SK-N-SH treated with all-trans-retinoic acid at 6 μM for 48 hours (cell line): ENCODE measurements around the gene OSBPL7.

Experiments
- ATAC-seq: fragments of 200-7000 bp; cut with Tn5 transposase; 3 replicates; pipeline ENCODE4 v1.9.1; 2020; ENCODE audit warnings: mild to moderate bottlenecking, moderate library complexity
- ARNTL ChIP-seq: fragments of 450-650 bp; formaldehyde crosslinking; IDR thresholded peaks from 2 replicates; pipeline ENCODE4 v1.5.0; 2020; ENCODE audit warnings: low read depth, mild to moderate bottlenecking, moderate library complexity, borderline replicate concordance
- BACH2 ChIP-seq: fragments of 250-450 bp; sonication (Bioruptor Pico); IDR thresholded peaks from 2 replicates; pipeline ENCODE4 v1.9.0; 2021; ENCODE audit warnings: mild to moderate bottlenecking, borderline replicate concordance
- CSDC2 ChIP-seq: fragments of 250-450 bp; sonication (Bioruptor Pico); IDR thresholded peaks from 2 replicates; pipeline ENCODE4 v1.5.0; 2020; ENCODE audit warnings: mild to moderate bottlenecking, moderate library complexity
- ESRRG ChIP-seq: fragments of 250-450 bp; sonication (Bioruptor Pico); IDR thresholded peaks from 2 replicates; pipeline ENCODE4 v1.6.1; 2021; ENCODE audit warnings: mild to moderate bottlenecking
- GLIS3 ChIP-seq: fragments of 250-450 bp; sonication (Bioruptor Pico); IDR thresholded peaks from 2 replicates; pipeline ENCODE4 v1.5.0; 2020; ENCODE audit warnings: mild to moderate bottlenecking, moderate library complexity
- ISL1 ChIP-seq: fragments of 250-450 bp; sonication (Bioruptor Pico); IDR thresholded peaks from 2 replicates; pipeline ENCODE4 v2.1.2; 2022; ENCODE audit warnings: mild to moderate bottlenecking, moderate library complexity
- OSR1 ChIP-seq: fragments of 250-450 bp; sonication (Bioruptor Pico); IDR thresholded peaks from 2 replicates; pipeline ENCODE4 v1.8.0; 2022; ENCODE audit warnings: moderate library complexity, mild to moderate bottlenecking, inconsistent platforms
- PPARA ChIP-seq: fragments of 250-450 bp; sonication (Bioruptor Pico); IDR thresholded peaks from 2 replicates; pipeline ENCODE4 v1.5.0; 2020; ENCODE audit warnings: mild to moderate bottlenecking, borderline replicate concordance
- RARB ChIP-seq: fragments of 250-450 bp; sonication (Bioruptor Pico); IDR thresholded peaks from 2 replicates; pipeline ENCODE4 v1.8.0; 2021; ENCODE audit warnings: mild to moderate bottlenecking, moderate library complexity
- SNAI2 ChIP-seq: fragments of 250-450 bp; sonication (Bioruptor Pico); IDR thresholded peaks from 2 replicates; pipeline ENCODE4 v1.5.0; 2020; ENCODE audit warnings: mild to moderate bottlenecking, moderate library complexity
- TCF4 ChIP-seq: fragments of 250-450 bp; sonication (Bioruptor Pico); IDR thresholded peaks from 2 replicates; pipeline ENCODE4 v1.8.0; 2021; ENCODE audit warnings: mild to moderate bottlenecking, moderate library complexity, borderline replicate concordance
- TOX ChIP-seq: fragments of 250-450 bp; sonication (Bioruptor Pico); IDR thresholded peaks from 2 replicates; pipeline ENCODE4 v1.8.0; 2021; ENCODE audit warnings: mild to moderate bottlenecking, moderate library complexity, borderline replicate concordance
- ZC3H10 ChIP-seq: fragments of 250-450 bp; sonication (Bioruptor Pico); IDR thresholded peaks from 2 replicates; pipeline ENCODE4 v1.5.1; 2021; ENCODE audit warnings: mild to moderate bottlenecking, moderate library complexity
- ZFP3 ChIP-seq: fragments of 250-450 bp; sonication (Bioruptor Pico); IDR thresholded peaks from 2 replicates; pipeline ENCODE4 v1.5.0; 2020; ENCODE audit warnings: mild to moderate bottlenecking, moderate library complexity
- ZFP30 ChIP-seq: fragments of 450-650 bp; formaldehyde crosslinking; IDR thresholded peaks from 2 replicates; pipeline ENCODE4 v1.5.0; 2022; ENCODE audit warnings: mild to moderate bottlenecking, moderate library complexity
- ZNF565 ChIP-seq: fragments of 450-650 bp; formaldehyde crosslinking; conservative IDR thresholded peaks from 2 replicates; pipeline ENCODE4 v1.5.0; 2020; ENCODE audit warnings: low read depth, mild to moderate bottlenecking, moderate library complexity
- ZNF70 ChIP-seq: fragments of 450-650 bp; formaldehyde crosslinking; IDR thresholded peaks from 2 replicates; pipeline ENCODE4 v1.5.0; 2020; ENCODE audit warnings: mild to moderate bottlenecking, moderate library complexity
- ZNF8 ChIP-seq: fragments of 450-650 bp; formaldehyde crosslinking; IDR thresholded peaks from 2 replicates; pipeline ENCODE4 v1.5.0; 2020; ENCODE audit warnings: mild to moderate bottlenecking, moderate library complexity
- TF ChIP-seq, protein P1 (sequence below): fragments of 250-450 bp; sonication (Bioruptor Pico); IDR thresholded peaks from 2 replicates; pipeline ENCODE4 v1.5.0; 2020; ENCODE audit warnings: mild to moderate bottlenecking, moderate library complexity
- TF ChIP-seq, protein P2 (sequence below): fragments of 250-450 bp; sonication (Bioruptor Pico); IDR thresholded peaks from 2 replicates; pipeline ENCODE4 v1.8.0; 2021; ENCODE audit warnings: low read depth, mild to moderate bottlenecking, moderate library complexity, borderline replicate concordance
- TF ChIP-seq, protein P3 (sequence below): fragments of 250-450 bp; sonication (Bioruptor Pico); IDR thresholded peaks from 2 replicates; pipeline ENCODE4 v1.5.1; 2021; ENCODE audit warnings: mild to moderate bottlenecking, moderate library complexity
- TF ChIP-seq, protein P4 (sequence below): fragments of 250-450 bp; sonication (Bioruptor Pico); IDR thresholded peaks from 2 replicates; pipeline ENCODE4 v1.8.0; 2020; ENCODE audit warnings: mild to moderate bottlenecking, moderate library complexity, borderline replicate concordance

Gene OSBPL7

DNA sequence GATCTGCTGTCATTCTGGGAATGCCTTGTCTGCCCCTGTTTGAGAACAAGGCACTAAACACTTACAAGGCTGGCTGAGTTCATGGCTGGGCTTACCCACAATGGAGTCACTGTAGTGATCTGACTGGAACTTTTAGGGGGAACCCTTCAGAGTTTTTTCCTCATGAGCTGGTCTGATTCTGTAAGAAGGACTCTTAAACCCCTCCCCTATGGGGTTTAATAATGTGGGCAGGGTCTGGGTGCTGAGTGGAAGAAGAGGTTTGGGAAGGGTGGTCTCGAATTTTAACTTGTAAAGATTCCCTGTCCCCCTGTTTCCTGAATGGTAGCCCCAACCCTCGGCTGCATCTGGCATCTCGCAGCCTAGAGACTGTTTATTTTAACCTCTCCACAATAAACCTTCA is 30.6 kb downstream of the OSBPL7 start (continued):
- TF ChIP-seq ZNF8, result no peak
- no peak for TF ChIP-seq SNAI2 (CRISPR knock-in tag)
- no peak for TF ChIP-seq RARB (CRISPR knock-in tag)

DNA sequence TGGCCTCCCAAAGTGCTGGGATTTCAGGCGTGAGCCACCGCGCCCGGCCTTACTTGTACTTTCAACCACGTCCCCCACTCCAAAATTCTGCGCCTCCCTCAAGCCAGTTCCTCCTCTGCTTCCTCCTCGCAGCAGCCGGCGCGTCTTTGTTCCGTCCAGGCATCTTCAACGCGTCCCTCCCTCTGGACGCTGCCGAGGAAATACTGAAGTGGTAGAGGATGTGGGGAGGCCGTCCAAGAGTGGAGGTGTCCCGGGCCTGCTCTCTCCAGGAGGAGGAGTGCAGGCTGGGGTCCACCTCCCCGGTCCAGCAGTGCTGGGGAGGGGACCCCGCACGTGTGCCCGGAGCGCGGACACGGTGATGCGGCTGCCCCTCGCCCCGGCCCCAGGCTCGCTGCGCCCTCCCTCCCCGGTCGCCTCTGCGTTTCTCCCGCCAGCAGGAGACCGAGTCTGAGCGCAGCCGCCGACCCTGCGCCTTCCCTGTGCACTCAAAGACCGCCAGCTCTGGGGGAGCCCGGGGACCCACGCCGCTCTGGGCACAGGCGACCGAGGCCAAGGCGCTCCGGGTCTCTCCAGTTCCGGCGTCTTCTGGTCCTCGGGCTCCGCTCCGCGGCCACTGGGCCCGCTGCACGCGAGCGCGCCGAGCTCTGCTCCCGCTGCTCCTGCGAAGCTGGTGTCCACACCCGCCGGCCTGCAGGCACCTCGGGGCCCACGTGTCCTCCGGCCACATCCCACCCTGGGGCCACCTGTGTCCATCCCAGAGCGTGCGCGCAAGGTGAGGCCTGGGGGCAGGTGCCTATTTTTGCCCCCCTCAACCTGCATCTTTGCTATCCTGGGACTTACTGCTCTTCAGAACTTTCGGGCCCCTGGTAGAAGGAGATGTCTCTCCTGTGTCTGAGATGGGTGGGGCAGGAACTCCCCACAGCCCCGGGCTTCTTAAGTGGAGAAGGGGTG is 31.7 kb downstream of the OSBPL7 start:
- TF ChIP-seq TCF4 (CRISPR knock-in tag) (no peak), ZNF70 (no peak), TOX (CRISPR knock-in tag) (no peak), GLIS3 (CRISPR knock-in tag) (no peak), SNAI2 (CRISPR knock-in tag) (no peak), CSDC2 (CRISPR knock-in tag) (no peak), OSR1 (CRISPR knock-in tag) (no peak)
- TF ChIP-seq, protein P1, sequence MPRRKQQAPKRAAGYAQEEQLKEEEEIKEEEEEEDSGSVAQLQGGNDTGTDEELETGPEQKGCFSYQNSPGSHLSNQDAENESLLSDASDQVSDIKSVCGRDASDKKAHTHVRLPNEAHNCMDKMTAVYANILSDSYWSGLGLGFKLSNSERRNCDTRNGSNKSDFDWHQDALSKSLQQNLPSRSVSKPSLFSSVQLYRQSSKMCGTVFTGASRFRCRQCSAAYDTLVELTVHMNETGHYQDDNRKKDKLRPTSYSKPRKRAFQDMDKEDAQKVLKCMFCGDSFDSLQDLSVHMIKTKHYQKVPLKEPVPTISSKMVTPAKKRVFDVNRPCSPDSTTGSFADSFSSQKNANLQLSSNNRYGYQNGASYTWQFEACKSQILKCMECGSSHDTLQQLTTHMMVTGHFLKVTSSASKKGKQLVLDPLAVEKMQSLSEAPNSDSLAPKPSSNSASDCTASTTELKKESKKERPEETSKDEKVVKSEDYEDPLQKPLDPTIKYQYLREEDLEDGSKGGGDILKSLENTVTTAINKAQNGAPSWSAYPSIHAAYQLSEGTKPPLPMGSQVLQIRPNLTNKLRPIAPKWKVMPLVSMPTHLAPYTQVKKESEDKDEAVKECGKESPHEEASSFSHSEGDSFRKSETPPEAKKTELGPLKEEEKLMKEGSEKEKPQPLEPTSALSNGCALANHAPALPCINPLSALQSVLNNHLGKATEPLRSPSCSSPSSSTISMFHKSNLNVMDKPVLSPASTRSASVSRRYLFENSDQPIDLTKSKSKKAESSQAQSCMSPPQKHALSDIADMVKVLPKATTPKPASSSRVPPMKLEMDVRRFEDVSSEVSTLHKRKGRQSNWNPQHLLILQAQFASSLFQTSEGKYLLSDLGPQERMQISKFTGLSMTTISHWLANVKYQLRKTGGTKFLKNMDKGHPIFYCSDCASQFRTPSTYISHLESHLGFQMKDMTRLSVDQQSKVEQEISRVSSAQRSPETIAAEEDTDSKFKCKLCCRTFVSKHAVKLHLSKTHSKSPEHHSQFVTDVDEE, result no peak
- TF ChIP-seq, protein P2, sequence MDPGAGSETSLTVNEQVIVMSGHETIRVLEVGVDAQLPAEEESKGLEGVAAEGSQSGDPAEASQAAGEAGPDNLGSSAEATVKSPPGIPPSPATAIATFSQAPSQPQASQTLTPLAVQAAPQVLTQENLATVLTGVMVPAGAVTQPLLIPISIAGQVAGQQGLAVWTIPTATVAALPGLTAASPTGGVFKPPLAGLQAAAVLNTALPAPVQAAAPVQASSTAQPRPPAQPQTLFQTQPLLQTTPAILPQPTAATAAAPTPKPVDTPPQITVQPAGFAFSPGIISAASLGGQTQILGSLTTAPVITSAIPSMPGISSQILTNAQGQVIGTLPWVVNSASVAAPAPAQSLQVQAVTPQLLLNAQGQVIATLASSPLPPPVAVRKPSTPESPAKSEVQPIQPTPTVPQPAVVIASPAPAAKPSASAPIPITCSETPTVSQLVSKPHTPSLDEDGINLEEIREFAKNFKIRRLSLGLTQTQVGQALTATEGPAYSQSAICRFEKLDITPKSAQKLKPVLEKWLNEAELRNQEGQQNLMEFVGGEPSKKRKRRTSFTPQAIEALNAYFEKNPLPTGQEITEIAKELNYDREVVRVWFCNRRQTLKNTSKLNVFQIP (CRISPR knock-in tag), result no peak
- TF ChIP-seq, protein P3, sequence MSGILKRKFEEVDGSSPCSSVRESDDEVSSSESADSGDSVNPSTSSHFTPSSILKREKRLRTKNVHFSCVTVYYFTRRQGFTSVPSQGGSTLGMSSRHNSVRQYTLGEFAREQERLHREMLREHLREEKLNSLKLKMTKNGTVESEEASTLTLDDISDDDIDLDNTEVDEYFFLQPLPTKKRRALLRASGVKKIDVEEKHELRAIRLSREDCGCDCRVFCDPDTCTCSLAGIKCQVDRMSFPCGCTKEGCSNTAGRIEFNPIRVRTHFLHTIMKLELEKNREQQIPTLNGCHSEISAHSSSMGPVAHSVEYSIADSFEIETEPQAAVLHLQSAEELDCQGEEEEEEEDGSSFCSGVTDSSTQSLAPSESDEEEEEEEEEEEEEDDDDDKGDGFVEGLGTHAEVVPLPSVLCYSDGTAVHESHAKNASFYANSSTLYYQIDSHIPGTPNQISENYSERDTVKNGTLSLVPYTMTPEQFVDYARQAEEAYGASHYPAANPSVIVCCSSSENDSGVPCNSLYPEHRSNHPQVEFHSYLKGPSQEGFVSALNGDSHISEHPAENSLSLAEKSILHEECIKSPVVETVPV, result no peak
- peak; percentile 99 for ATAC-seq

DNA sequence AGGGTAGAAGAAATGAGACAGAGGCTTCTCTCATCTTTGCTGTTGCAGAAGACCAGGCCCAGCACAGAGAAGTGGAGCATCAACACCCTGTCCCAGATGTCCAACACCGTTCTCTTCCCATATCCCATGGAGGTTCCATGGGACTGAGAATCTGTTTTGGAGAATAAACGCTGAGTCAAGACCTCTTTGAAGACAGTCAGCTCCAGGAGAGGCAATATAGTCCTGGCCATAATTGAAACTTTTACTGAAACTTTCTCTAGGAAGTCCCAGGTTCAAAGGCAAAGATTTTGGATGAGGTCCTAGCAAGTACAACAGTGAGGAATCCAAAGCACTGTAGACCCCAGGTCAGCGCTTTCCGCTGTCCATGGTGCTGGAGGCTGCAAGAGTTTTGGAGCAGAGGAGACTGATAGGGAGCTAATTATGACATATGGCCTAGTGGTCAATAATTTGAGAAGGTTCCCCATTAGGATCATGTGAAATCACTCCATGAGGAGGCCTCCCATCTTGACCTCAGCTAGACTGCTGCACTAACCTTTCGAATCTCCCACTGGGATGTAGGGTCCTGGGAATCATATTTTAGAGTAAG is 36.0 kb downstream of the OSBPL7 start:
- no peak for ATAC-seq
- no peak for TF ChIP-seq TOX (CRISPR knock-in tag)
- TF ChIP-seq, protein P4, sequence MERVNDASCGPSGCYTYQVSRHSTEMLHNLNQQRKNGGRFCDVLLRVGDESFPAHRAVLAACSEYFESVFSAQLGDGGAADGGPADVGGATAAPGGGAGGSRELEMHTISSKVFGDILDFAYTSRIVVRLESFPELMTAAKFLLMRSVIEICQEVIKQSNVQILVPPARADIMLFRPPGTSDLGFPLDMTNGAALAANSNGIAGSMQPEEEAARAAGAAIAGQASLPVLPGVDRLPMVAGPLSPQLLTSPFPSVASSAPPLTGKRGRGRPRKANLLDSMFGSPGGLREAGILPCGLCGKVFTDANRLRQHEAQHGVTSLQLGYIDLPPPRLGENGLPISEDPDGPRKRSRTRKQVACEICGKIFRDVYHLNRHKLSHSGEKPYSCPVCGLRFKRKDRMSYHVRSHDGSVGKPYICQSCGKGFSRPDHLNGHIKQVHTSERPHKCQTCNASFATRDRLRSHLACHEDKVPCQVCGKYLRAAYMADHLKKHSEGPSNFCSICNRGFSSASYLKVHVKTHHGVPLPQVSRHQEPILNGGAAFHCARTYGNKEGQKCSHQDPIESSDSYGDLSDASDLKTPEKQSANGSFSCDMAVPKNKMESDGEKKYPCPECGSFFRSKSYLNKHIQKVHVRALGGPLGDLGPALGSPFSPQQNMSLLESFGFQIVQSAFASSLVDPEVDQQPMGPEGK (CRISPR knock-in tag), result no peak
- TF ChIP-seq, protein P2 (CRISPR knock-in tag), result no peak
- TF ChIP-seq ZNF70, result no peak
- TF ChIP-seq, protein P3, result no peak
- no peak for TF ChIP-seq ZFP3
- TF ChIP-seq ZC3H10, result no peak
- no peak for TF ChIP-seq RARB (CRISPR knock-in tag)
- no peak for TF ChIP-seq ZNF565 (CRISPR knock-in tag)
- no peak for TF ChIP-seq PPARA (CRISPR knock-in tag)
- TF ChIP-seq ARNTL (CRISPR knock-in tag), result no peak
- TF ChIP-seq BACH2, result no peak
- no peak for TF ChIP-seq GLIS3 (CRISPR knock-in tag)
- no peak for TF ChIP-seq ESRRG (CRISPR knock-in tag)
- TF ChIP-seq, protein P1, result no peak
- no peak for TF ChIP-seq ISL1 (CRISPR knock-in tag)
- TF ChIP-seq ZFP30 (CRISPR knock-in tag), result no peak
- no peak for TF ChIP-seq SNAI2 (CRISPR knock-in tag)
